Neural progenitor cell (in vitro differentiated cells): ENCODE measurements around the gene SNCAIP. TPM values are rescaled to one million over a fixed set of nuclear protein-coding genes. Genes with fewer than 3 reads are reported as not detected.

ENCODE experiments used
- DNase-seq: peaks from one replicate; pipeline ENCODE4 v3.0.0-alpha.2; 2016; ENCODE audit warnings: low spot score
- H2AFZ ChIP-seq: fragments of 200-600 bp; sonication (generic); replicated peaks from 2 replicates; pipeline ENCODE4 v1.6.1; 2016; ENCODE audit warnings: antibody characterized with exemption
- H3F3A ChIP-seq: fragments of 200-600 bp; sonication (generic); 2 replicates; pipeline ENCODE4 v1.6.1; 2016; ENCODE audit warnings: antibody characterized with exemption, low read depth
- H3K27ac ChIP-seq: fragments of 200-600 bp; sonication (generic); 2 replicates; pipeline ENCODE4 v1.5.1; 2016; ENCODE audit warnings: mild to moderate bottlenecking
- H3K27me3 ChIP-seq: fragments of 200-600 bp; sonication (generic); 2 replicates; pipeline ENCODE4 v1.6.1; 2016; ENCODE audit warnings: mild to moderate bottlenecking, moderate library complexity
- H3K36me3 ChIP-seq: fragments of 200-600 bp; sonication (generic); 2 replicates; pipeline ENCODE4 v1.5.1; 2016
- H3K4me1 ChIP-seq: fragments of 200-600 bp; sonication (generic); 2 replicates; pipeline ENCODE4 v1.6.1; 2016; ENCODE audit warnings: mixed run types
- H3K4me2 ChIP-seq: fragments of 200-600 bp; sonication (generic); 2 replicates; pipeline ENCODE4 v1.6.1; 2016
- H3K4me3 ChIP-seq: fragments of 200-600 bp; sonication (generic); 2 replicates; pipeline ENCODE4 v1.5.1; 2016
- H3K79me2 ChIP-seq: fragments of 200-600 bp; sonication (generic); 2 replicates; pipeline ENCODE4 v1.6.1; 2016; ENCODE audit warnings: low read depth
- H3K9ac ChIP-seq: fragments of 200-600 bp; sonication (generic); 2 replicates; pipeline ENCODE4 v1.6.1; 2016
- H3K9me3 ChIP-seq: fragments of 200-600 bp; sonication (generic); 2 replicates; pipeline ENCODE4 v1.5.1; 2016; ENCODE audit warnings: low read depth
- H4K20me1 ChIP-seq: fragments of 200-600 bp; sonication (generic); 2 replicates; pipeline ENCODE4 v1.6.1; 2016; ENCODE audit warnings: low read depth
- H3K27ac Mint-ChIP-seq: 3 replicates; pipeline ENCODE4 v1.8.0; 2021; ENCODE audit warnings: mixed read lengths
- H3K27me3 Mint-ChIP-seq: 2 replicates; pipeline ENCODE4 v1.8.0; 2022; ENCODE audit warnings: low read depth, mild to moderate bottlenecking, inconsistent platforms, moderate library complexity, mixed read lengths; ENCODE audit not compliant: insufficient read depth
- H3K36me3 Mint-ChIP-seq: 3 replicates; pipeline ENCODE4 v1.8.0; 2021; ENCODE audit warnings: mixed read lengths
- H3K4me1 Mint-ChIP-seq: 3 replicates; pipeline ENCODE4 v1.8.0; 2021; ENCODE audit warnings: mixed read lengths
- H3K4me3 Mint-ChIP-seq: 3 replicates; pipeline ENCODE4 v1.8.0; 2021; ENCODE audit warnings: mild to moderate bottlenecking, moderate library complexity, mixed read lengths
- H3K9me3 Mint-ChIP-seq: 3 replicates; pipeline ENCODE4 v1.8.0; 2020; ENCODE audit warnings: mixed read lengths
- EZH2 ChIP-seq: fragments of 200-600 bp; sonication (generic); IDR thresholded peaks from 2 replicates; pipeline ENCODE4 v1.6.1; 2017; ENCODE audit warnings: antibody characterized with exemption, mild to moderate bottlenecking, moderate library complexity
- EZH2phosphoT487 ChIP-seq: fragments of 200-600 bp; sonication (generic); IDR thresholded peaks from 2 replicates; pipeline ENCODE4 v1.6.1; 2017; ENCODE audit warnings: antibody characterized with exemption
- total RNA-seq: library from RNA; depleted of rRNA; stranded (reverse); fragments of >200 nt; gene quantifications from 2 replicates; pipeline ENCODE4 v1.2.3, GENCODE V29; 2015; ENCODE audit warnings: low replicate concordance
- TF ChIP-seq, protein P1 (sequence below): fragments of 200-600 bp; sonication (generic); IDR thresholded peaks from 2 replicates; pipeline ENCODE4 v1.5.1; 2017; ENCODE audit warnings: antibody characterized with exemption, mild to moderate bottlenecking

Gene SNCAIP
- total RNA-seq, 1 donor from 2014 or later: 4.8 TPM

DNA sequence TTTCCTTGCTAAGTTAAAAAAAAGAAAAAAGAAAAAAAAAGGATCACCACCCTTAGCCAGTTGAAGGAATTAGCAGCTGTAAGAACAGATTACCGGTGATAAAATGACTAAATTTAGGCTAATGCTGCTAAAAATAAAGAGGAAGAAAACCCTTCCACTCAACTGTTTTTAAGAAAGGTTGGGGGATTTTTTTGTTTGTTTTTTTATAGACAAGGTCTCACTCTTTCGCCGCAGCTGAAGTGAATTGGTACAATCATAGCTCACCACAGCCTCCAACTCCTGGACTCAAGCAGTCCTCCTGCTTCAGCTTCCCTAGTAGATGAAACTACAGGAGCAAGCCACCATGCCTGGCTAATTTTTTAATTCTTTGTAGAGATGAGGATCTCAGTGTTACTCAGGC, 101.7 kb downstream of the SNCAIP start:
- H3F3A ChIP-seq: no peaks in the 10 kb centered on the region
- Mint-ChIP-seq H3K36me3 (no peaks in the 10 kb centered on the region), H3K9me3 (no peaks in the 10 kb centered on the region), H3K27me3 (no peaks in the 10 kb centered on the region), H3K27ac (no peak overlapping the region), H3K4me1 (peaks cover 12% of the 10 kb centered on the region), H3K4me3 (no peak overlapping the region)
- no peaks in the 10 kb centered on the region for H3K79me2 ChIP-seq
- H3K27me3 ChIP-seq: no peaks in the 10 kb centered on the region
- no peak overlapping the region for H2AFZ ChIP-seq
- H3K4me1 ChIP-seq: peaks cover 11% of the 10 kb centered on the region
- no peak overlapping the region for H3K4me3 ChIP-seq
- no peaks in the 10 kb centered on the region for H4K20me1 ChIP-seq
- H3K27ac ChIP-seq: no peak overlapping the region
- TF ChIP-seq, protein P1, sequence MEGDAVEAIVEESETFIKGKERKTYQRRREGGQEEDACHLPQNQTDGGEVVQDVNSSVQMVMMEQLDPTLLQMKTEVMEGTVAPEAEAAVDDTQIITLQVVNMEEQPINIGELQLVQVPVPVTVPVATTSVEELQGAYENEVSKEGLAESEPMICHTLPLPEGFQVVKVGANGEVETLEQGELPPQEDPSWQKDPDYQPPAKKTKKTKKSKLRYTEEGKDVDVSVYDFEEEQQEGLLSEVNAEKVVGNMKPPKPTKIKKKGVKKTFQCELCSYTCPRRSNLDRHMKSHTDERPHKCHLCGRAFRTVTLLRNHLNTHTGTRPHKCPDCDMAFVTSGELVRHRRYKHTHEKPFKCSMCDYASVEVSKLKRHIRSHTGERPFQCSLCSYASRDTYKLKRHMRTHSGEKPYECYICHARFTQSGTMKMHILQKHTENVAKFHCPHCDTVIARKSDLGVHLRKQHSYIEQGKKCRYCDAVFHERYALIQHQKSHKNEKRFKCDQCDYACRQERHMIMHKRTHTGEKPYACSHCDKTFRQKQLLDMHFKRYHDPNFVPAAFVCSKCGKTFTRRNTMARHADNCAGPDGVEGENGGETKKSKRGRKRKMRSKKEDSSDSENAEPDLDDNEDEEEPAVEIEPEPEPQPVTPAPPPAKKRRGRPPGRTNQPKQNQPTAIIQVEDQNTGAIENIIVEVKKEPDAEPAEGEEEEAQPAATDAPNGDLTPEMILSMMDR: no peak
- TF ChIP-seq EZH2phosphoT487 (no peak), EZH2 (no peak)
- no peak overlapping the region for H3K9ac ChIP-seq
- H3K36me3 ChIP-seq: no peaks in the 10 kb centered on the region
- no peaks in the 10 kb centered on the region for H3K9me3 ChIP-seq
- DNase-seq: no peak
- no peak overlapping the region for H3K4me2 ChIP-seq

DNA sequence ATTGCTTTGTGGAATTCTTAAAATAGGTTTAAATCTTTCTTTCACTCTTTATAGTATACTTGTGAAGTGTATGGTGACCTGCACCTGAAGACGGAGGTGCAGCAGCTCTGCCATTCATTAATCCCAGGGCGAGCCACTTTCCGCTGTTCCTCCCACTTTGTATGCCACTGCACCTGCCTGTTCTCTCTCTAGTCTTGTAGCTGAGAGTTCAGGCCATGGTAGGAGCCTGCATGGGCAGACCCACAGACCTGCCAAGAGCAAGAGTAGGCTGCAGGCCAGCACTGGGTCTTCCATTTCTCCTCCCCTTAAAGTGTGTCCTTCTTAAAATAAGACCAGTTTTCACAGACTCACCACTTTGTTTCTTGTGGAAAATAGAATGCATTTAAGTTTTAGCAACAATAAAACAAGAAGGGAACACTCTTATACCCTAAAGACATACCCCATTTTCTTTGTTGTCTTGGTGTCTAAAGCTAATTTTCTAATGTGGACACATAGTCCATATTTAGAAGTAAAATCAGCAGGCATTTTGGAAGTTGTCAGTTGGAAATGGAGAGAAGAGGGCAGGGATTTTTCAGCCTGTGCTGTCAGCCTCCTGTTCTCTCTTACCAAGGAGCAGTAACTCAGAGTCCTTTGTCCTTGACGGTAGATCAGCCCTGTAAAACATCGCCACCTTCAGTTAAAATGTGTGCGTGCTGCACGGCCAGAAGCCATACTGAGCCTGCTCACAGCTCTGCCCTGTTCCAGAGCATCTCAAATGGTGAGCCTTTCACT, 103.2 kb downstream of the SNCAIP start:
- Histone ChIP-seq H3K36me3 (no peaks in the 10 kb centered on the region), H3F3A (no peaks in the 10 kb centered on the region), H3K4me1 (peaks cover 11% of the 10 kb centered on the region), H3K27me3 (no peaks in the 10 kb centered on the region), H2AFZ (peak overlapping the region; percentile 93), H3K79me2 (no peaks in the 10 kb centered on the region), H3K9ac (no peak overlapping the region), H3K4me3 (no peak overlapping the region), H4K20me1 (no peaks in the 10 kb centered on the region), H3K9me3 (no peaks in the 10 kb centered on the region), H3K27ac (no peak overlapping the region), H3K4me2 (peak overlapping the region; percentile 10)
- Mint-ChIP-seq H3K4me1 (peaks cover 13% of the 10 kb centered on the region), H3K36me3 (no peaks in the 10 kb centered on the region), H3K27me3 (no peaks in the 10 kb centered on the region), H3K27ac (peak overlapping the region; percentile 77), H3K9me3 (no peaks in the 10 kb centered on the region), H3K4me3 (no peak overlapping the region)
- DNase-seq: peak; percentile 83
- TF ChIP-seq EZH2phosphoT487 (no peak), EZH2 (no peak)
- TF ChIP-seq, protein P1: peak; percentile 75

DNA sequence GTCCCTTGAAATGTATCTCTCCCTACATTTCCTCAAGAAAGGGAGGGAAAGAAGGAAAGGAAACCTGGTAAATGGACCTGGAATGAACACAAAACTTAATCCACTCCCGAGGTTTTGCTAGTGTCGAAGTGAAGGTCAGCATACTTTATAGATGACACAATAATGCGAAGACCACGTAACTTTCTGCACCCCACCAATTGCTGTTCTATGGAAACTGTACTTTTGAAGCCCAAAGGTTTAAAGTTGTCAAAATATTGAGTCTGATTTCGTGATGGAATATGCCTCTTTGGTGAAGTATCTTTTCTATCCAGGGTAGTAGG, 103.7 kb downstream of the SNCAIP start:
- no peak for DNase-seq
- peaks cover 11% of the 10 kb centered on the region for H3K4me1 ChIP-seq
- H2AFZ ChIP-seq: peak overlapping the region; percentile 18
- no peaks in the 10 kb centered on the region for H4K20me1 ChIP-seq
- no peak overlapping the region for H3K27ac Mint-ChIP-seq
- no peaks in the 10 kb centered on the region for H3K9me3 ChIP-seq
- H3K9me3 Mint-ChIP-seq: no peaks in the 10 kb centered on the region
- no peaks in the 10 kb centered on the region for H3K27me3 Mint-ChIP-seq
- no peak overlapping the region for H3K4me3 Mint-ChIP-seq
- peaks cover 13% of the 10 kb centered on the region for H3K4me1 Mint-ChIP-seq
- no peaks in the 10 kb centered on the region for H3K27me3 ChIP-seq
- no peaks in the 10 kb centered on the region for H3K36me3 Mint-ChIP-seq
- H3K79me2 ChIP-seq: no peaks in the 10 kb centered on the region
- no peaks in the 10 kb centered on the region for H3F3A ChIP-seq
- H3K27ac ChIP-seq: no peak overlapping the region
- H3K4me2 ChIP-seq: no peak overlapping the region
- TF ChIP-seq, protein P1: no peak
- TF ChIP-seq EZH2phosphoT487 (no peak), EZH2 (no peak)
- H3K4me3 ChIP-seq: no peak overlapping the region
- no peak overlapping the region for H3K9ac ChIP-seq
- H3K36me3 ChIP-seq: no peaks in the 10 kb centered on the region
